ENCODE measurements around the gene SAMSN1.

The SAMSN1 gene

GRCh38 chr21:14581902-14582457 lies 35.9 kb upstream of the SAMSN1 start:
- H3K4me3 ChIP-seq (ENCODE audit: low read depth, low read length): no peak overlapping the region
- TF ChIP-seq CTCF (IDR thresholded peaks at IDR 0.05; ENCODE audit: borderline replicate concordance, insufficient read depth, low read depth, low read length): no peak

- TF ChIP-seq CTCF (IDR thresholded peaks at IDR 0.05; ENCODE audit: borderline replicate concordance, insufficient read depth, low read depth, low read length): no peak
- H3K4me3 ChIP-seq (ENCODE audit: low read depth, low read length): no peak overlapping the region
Measured at GRCh38 chr21:14573244-14573643, 27.1 kb upstream of the SAMSN1 start.

- TF ChIP-seq CTCF (IDR thresholded peaks at IDR 0.05; ENCODE audit: borderline replicate concordance, insufficient read depth, low read depth, low read length): no peak
- H3K4me3 ChIP-seq (ENCODE audit: low read depth, low read length): no peak overlapping the region
Measured at GRCh38 chr21:14572204-14572780, 26.2 kb upstream of the SAMSN1 start.

- no peak for TF ChIP-seq CTCF (IDR thresholded peaks at IDR 0.05; ENCODE audit: borderline replicate concordance, insufficient read depth, low read depth, low read length)
- H3K4me3 ChIP-seq (ENCODE audit: low read depth, low read length): no peak overlapping the region
Measured at GRCh38 chr21:14569868-14570267, 23.8 kb upstream of the SAMSN1 start.

GRCh38 chr21:14569026-14569621 lies 23.0 kb upstream of the SAMSN1 start:
- no peak for TF ChIP-seq CTCF (IDR thresholded peaks at IDR 0.05; ENCODE audit: borderline replicate concordance, insufficient read depth, low read depth, low read length)

GRCh38 chr21:14567331-14568279 lies 21.5 kb upstream of the SAMSN1 start:
- no peak overlapping the region for H3K4me3 ChIP-seq (ENCODE audit: low read depth, low read length)
- TF ChIP-seq CTCF (IDR thresholded peaks at IDR 0.05; ENCODE audit: borderline replicate concordance, insufficient read depth, low read depth, low read length): no peak

More at GRCh38 chr21:14569026-14569621, 23.0 kb upstream of the SAMSN1 start:
- no peak overlapping the region for H3K4me3 ChIP-seq (ENCODE audit: low read depth, low read length)

All from GM12875 (cell line).